ENCODE results near the gene CD47.
A peak's percentile ranks its signal among the peaks of the same experiment; 100 is the strongest.

CD47 gene

DNA sequence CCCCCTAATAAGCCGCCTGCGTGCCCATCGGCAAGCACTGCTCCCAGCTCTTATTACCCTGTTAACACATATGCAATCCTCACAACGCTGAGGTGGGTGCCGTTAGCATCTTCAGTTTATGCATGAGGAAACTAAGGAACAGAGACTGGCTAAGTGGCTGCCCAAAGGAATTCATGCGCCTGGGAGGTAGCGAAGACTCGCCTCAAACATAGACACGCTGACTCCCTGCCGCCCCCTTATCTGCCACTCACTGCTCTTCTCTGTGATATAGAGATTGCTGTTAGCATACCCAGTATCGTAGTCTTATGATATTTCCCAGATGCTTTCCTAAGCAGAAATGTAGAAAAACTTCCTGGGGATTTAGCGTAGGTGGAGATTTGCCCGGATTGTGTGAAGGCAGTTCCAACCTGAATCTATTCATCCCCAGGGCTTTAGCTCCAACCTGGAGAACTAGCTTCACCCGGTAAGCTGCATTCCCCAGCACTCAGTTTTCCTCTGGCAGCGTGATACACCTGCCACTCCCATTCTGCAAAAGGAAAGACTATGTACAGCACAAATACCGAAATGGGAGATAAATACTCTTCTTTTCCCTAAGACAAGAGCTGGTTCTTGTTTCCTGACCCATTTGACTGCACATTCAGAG is 23.7 kb upstream of the CD47 start:
- DNase-seq: no peak

DNA sequence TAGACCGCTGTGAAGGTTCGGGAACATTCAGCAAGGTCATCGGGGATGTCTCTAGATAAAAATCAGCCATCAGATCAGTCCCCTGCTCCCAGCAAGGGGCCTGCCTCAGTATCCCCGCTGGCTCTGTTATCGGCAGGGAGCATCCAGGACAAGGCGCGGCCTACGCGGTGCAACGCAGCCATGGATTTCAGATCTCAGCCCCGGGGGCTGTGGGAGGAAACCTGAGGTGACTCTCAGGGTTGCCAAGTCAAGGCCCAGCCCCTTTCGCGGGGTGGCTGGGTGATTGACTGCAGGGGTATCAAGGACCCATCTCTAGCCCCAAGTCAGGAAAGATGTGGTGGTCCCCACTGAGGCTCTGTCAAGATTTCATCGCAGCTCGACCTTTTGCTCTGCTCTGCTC is 23.1 kb upstream of the CD47 start:
- DNase-seq: no peak

DNA sequence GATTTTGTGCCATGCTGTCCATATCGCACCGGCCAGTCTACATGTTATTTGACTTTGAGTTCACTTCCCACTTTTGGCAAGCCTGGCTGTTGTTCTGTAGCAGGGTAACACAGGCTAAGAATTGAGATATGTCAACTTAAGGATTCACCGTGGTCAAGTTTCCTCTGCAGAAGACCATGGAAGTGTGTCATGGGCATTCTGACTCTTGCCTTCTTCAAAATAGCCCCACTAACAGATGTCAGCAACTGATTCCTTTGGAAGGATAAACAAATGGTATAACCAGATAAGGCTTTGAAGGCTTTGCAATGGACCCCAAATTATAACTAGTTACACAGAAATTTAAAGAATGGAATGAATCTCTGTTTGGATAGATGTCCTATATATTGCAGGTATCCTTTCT is 20.1 kb upstream of the CD47 start:
- no peak for DNase-seq

DNA sequence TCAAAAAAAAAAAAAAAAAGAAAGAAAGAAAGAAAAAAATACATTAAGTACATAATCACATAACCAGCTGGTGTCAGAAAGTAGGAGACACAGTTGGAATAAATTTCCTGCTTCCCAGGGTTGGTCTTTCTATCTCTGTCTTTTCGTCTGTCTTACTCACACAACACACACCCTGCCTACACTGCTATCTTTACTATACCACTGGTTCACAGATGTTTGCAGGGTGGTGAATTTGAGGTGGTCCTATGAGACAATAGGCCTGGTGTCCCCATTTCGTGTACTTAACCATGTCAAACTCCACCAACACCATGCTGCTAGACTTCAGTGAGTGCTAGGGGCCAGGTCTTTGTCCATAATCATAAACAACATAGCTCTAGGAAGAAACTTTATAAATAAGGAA is 17.6 kb upstream of the CD47 start:
- DNase-seq: no peak

DNA sequence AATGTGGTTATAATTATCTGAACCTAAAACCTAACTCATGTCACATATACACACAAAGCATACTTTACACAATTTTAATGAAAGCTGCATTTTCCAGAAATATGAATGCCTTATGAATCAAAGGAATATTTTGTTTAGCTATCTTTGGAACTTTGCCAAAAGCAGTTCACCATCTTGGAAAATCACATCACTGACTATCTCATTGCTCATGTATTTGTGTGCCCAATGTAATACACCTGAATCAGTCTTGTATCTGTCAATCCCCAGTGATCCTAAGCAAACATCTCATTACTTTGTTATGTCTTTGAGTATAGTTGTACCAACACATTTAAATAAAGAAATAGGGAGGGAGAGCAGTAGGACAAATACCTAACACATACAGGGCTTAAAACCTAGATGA is 15.6 kb upstream of the CD47 start:
- DNase-seq: peak; percentile 26

DNA sequence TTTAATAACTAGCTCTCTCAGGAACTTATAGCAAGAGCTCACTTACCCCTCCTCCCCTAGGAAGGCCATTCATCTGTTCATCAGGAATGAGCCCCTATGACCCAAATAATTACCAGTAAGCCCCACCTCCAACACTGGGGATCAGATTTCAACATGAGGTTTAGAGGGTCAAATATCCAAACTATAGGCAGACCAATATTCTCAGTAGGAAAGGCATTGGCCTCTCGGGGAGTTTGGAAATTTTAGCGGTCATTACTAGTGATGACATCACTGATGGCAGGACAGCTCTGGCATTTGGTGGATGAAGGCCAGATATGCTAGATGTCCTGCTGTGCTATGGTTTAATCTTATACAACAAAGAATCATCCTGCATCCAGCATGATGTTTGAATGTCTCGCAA is 15.2 kb upstream of the CD47 start:
- DNase-seq: peak; percentile 50

DNA sequence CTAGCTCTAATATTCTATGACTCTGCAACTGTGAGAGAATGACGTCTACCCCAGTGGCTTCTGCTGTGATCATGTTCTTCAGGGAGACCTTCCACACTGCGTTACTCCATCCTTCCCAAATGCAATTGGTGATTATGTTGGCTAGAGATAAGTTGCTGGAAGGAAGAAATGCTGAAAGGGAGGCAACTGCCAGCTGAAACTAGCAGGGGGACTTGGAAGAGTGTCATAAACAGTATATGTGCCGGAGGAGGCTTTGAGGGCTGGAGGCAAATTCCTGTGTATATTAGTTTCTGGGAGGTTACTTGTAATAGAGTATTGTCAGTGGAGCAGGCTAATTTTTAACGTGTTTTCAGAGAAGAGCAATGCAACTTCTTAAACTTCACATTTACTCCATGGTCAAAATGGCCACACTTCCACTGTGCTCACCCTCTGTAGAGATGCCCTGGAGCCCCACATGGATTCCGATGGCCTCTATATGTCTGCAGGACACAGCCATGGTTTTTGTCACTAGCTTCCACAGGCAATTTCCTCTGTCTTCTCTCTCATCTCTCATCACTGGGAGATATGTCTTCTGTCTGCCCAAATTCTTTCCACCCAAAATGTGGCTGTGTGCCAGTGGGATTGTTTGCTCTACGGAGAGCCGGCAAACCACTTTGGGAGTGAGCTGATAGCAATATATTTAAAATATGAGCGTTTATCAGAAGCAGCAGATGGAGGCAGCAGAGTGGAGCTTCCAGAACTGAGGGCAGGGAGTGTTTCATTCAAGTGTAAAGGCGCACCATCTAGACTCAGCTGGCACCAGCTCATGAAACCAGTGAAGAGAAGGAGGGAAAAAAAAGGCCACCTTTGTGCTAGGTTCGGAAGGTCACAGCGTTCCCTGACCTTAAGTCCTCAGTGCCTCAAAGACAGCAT is 13.3 kb upstream of the CD47 start:
- peak; percentile 83 for DNase-seq

DNA sequence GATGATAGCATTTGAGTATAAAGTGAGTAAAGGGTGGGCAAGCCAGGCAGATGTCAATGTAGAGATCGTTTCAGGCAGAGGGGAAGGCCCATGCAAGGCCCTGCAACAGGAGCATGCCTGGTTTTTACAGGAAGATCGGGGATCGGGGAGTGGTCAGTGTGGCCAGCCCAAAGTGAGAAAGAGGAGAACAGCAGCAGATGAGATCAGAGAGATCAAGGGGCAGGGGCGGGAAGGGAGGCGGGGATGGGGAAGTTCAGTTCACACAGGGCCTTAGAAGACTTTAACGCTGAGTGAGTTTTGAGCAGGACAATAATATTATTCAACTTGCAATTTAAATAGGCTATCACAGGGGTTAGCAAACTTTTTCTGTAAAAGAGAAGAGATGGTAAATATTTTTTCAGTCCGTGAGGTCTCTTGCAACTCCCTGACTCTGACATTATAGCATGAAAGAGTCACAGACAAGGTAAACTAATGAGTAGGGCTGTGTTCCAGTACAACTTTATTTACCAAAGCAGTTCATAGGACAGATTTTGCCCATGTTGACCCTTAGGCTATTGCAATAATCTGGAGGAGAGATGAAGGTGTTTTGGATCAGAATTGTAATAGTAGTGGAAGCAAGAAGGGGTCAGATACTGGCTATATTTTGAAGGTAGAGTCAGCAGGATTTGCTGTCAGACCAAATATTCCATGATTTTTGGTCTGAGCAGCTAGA is 12.4 kb upstream of the CD47 start:
- DNase-seq: no peak

DNA sequence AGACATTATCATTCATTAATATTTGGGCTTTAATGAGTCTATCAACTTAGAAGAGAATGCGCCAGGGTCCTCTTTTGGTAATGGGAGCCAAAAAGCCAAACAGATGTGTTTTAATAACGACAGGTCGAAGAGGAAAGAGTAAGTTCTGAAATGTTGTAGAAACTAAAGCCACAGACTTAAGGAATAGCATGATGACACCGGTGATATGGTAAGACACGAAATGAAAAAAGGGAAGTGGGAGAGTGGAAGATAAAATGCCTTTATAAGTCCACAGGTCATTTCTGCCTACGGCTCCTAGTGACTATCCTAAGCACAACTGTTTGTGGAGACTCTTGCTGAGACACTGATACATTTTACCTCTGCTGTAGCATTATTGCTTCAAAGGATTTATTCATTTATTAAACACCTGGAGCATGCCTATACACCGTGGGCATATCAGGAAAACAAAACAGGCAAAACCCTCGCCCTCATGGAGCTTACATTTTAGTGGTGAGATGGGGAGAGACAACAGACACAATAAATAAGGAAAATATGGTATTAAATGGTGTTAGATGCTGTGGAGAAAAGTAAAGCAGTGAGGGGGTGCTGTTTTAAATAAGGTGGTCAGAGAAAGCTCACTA is 11.7 kb upstream of the CD47 start:
- no peak for DNase-seq

DNA sequence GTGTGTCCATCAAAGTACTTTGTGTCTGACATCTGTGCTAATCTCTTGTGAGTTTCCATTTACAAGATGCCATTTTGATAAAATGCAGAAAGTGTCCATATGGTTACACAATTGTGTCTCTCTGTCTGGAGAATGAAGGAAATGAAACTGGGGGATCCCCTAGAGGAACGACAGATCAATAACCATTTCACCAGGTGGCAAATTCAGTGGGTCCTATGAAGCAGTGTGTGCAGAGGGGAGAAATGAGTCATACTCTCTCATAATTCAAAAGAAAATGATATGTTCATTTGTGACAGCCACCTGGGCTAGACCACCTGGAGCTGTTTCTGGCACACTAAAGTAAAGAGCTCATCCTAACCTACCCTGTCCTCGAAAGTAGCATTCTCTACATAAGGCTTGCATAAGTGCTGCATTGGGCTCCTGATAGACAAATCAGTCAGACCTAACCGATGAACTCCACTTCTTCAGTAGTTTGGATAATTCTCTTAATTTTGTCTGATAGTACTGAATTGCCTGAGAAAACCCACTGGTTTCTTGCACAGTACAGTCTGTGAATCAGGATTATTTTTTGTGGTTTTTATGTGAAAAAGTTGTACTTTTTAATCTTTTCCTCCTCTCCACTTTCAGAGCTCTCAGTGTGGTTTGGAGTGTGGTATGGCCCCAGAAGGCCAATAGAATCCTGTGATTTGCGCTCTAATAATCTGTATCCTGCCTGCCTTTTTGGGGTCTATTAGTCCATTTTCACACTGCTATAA is 10.3 kb upstream of the CD47 start:
- DNase-seq: peak; percentile 91

DNA sequence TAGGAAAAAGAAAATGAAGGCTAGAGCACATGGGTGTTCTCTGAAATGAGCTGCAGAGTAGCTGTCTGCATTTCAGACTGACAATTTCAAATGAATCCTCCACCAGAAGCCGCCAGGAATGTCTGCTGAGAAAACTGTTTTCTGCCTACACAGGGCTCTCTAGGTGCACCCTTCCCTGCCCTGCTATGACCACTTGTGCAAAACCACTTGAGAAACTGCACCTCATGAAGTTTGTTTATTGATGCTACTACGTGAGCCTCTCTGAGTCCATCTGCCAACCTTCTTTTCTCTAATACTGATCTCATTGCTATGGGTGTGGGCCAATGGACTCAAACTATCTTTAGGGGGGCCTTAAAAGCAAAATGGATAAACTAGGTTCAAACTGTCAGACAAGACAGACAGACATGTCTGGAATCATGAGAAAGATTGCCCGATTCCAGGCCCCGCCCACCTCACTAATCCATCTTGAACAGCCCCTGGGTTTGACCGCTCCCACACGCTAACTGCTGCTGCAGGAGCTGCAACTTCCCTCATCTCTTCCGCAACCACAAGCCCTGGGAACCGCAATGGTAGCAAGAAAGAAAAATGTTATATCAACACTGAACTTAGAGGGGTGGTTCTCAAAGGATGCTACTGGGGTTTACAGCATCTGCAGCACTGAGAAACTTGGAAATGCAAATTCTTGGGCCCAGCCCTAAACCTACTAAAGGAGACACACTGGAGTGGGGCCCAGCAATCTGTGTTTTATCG is 9.0 kb upstream of the CD47 start:
- DNase-seq: no peak

DNA sequence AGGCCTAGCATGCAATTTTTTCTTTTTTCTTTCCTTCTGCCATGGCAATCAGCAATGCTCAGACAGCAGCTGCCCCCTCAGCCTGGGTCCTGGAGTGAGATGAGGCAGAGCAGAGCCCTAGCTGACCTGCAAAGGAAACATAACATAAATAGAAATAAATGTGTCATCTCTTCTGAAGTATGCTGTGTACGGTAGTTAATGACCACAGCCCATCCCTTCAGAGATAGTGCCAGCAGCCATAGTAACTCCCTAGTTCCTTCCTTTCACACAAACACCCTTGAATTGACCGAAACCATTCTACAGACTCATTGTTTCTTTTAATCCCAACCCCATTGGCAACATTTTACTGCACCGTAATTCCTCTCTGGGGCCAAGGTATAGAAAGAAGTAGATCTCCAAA is 8.4 kb upstream of the CD47 start:
- DNase-seq: peak; percentile 7

DNA sequence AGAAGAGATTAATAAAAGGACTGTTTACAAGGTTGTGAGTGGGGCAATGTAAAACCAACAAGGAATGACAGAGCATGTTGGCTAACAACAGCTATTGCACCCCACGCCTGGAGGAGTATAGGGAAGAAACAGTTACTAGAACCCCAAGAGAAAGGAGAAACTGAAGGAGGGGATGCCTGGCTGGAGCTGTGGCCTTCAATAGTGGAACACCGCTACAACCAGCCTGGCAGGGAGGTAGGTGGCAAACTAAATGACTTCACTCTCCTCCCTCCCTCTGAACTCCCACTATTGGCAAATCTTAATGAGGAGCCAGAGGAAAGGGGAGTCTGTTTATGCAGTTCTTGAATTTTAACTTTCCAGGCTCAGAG is 7.2 kb upstream of the CD47 start:
- DNase-seq: no peak

DNA sequence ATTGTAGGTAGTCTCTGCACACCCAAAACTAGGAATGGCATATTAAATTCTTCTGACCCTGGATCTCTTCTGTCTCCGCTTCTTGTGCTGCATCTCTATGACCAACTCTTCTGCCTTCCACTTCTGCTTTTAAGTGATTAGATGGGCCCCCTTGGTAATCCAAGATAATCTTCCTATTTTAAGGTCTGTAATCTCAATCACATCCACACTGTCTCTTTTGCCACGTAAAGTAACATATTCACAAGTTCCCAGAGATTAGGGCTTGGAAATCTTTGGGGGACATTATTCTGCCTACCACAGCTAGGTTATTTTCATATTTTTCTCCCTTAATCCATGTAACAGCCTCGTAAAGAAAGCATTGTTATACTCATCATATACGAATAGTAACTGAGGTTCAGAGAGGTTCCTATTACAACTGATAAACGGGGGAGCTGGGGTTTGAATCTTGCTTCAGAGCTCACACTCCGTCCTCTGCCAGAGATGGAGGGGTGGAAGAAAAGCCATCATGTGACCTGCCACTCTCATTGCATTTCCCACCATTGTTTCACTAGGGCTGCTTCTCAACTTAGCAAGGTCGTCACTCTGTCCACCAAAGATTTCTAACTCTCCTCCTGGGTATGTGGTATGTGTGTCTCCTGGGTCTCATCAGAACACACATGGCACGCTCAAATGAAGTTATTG is 6.6 kb upstream of the CD47 start:
- DNase-seq: no peak

DNA sequence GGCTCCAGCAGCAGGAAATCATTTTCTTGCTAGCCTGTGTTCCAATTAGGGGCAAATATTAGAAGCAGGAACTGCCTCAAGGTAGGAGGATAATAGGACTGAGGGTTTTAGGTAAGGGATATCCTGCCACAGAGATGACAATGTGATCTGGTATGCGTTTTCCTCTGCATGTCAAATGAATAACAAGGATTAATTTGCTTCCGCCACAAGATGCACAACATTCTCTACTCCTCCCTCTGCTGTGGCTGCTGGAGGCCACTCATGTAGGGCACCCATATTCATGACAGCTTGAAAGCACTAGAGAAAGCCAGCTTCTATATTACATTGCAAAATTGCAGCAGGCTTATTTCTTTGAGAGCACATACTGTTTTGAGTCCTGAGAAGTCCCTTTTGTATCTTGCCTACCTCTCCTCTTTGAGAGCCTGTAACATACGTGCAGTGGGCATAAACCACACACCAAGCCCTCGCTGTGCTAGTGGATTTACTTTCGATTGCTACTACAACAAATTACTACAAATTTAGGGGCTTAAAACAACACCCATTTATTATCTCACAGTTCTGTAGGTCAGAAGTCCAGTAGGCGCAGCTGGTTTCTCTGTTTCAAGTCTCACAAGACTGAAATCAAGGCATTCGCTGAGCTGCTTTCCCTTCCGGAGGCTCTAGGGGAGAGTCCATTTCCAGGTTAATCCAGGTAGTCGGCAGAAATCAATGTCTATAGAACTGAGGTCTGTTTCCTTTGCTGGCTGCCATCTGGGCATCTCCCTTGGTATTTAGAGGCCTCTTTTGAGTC is 5.9 kb upstream of the CD47 start:
- DNase-seq: peak; percentile 7

DNA sequence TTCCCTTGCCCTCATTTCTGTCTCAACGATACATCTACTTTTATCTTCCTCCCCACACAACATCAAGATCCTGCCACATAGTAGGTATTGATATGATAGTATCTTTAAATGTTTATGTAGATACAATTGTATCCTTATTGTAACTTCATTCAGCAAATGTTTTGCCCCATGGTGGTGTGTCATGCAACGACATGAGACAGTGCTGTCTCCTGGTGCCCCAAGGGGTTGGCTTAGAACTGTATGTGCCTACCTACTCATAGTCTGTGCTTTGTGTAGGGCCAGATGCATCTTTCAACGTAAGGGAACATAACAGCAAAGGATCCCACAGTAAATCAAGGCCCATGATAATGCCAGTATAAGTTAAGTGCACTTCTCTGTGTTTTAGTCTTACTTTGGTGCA is 2.8 kb upstream of the CD47 start:
- DNase-seq: no peak

DNA sequence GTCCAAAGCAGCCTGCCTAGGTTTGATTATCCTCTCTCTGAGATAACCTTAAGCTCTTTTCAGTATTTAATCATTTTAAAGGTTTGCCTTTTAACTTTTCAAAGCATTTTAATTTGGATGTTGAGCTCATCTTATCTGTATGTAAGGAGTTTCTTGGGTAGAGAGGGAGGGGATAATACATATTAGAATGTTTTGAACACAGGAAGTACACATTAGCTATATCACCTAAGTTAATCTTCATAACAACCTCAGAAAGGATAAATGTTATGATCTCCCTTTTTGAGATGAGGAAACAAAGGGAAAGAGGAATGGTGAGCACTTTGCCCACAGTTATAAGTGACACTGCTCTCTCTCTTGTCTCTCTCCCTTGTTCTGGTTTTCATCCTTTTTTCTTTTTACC is 2.2 kb upstream of the CD47 start:
- DNase-seq: no peak

DNA sequence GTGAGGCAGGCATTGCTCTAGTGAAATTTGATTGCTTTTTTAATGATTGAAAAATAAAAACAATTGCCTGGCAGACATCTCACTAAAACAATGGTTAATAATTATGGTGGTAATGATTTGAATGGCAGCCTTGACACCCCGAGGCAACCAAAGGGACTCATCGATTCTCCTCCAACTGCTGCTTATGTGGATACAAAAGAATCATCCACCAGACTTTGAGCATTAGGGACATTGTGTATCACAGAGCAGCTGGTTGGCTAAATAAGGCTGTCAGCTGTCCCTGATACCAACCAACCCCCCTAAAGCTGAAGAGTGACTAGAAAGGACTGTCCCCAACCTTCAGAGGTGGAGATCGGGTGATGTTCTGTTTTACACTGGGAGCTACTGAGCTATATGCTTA is 1.7 kb upstream of the CD47 start:
- peak; percentile 16 for DNase-seq

DNA sequence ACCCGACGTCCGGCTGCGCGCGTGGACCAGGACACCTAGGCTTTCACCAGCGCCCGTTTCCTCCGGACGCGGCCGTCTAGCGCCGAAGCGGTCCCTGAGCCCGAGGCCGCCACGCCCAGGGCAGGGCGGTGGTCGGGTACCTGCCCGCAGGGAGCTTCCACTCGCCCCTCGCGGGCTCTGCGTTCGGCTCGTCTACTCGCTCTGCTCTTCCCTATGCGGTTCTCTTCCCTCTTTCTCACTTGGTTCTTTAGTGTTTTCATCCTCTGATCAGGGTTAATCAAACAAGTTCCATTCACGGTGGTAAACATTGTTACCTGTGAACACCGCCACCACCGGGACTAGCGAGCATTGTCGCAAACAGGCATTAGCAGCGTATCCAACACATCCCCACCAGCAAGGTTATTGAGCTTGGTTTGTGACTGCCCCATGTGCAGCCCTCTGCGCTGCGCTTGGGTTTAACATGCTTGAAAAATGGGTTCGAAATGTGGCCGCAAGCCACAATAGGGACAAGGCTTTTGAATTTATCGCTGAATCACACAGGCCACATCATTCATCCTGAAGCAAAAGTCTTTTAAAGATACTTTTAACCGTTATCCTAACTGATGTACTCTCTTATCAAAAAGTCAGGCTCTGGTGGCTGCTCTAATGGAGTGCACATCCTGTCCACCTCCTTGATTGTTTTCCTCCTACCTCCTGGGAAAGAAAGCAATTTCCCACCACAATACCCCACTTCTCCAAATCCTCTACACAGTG is 843 bp upstream of the CD47 start:
- peak; percentile 23 for DNase-seq
